DND-41 (cell line): ENCODE measurements around the gene LEAP2.

ENCODE experiments used
- ATAC-seq: fragments of 200-7000 bp; cut with Tn5 transposase; 3 replicates; pipeline ENCODE4 v1.9.1; 2021; ENCODE audit warnings: low read depth; ENCODE audit not compliant: insufficient read depth
- DNase-seq: peaks from one replicate; pipeline ENCODE4 v3.0.0-alpha.2; 2020
- H2AFZ ChIP-seq: 2 replicates; pipeline ENCODE4 v1.6.0; 2012; ENCODE audit warnings: low read depth, low read length
- H3K27ac ChIP-seq: 2 replicates; pipeline ENCODE4 v1.5.1; 2012; ENCODE audit warnings: low read length, inconsistent platforms
- H3K27me3 ChIP-seq: fragments of 200-600 bp; sonication (generic); 2 replicates; pipeline ENCODE4 v1.6.0; 2012; ENCODE audit warnings: low read length, mild to moderate bottlenecking, inconsistent platforms; ENCODE audit not compliant: insufficient read depth, poor library complexity
- H3K36me3 ChIP-seq: 2 replicates; pipeline ENCODE4 v1.5.1; 2012; ENCODE audit warnings: low read length, inconsistent platforms; ENCODE audit not compliant: insufficient read depth
- H3K4me1 ChIP-seq: 2 replicates; pipeline ENCODE4 v1.5.1; 2012; ENCODE audit warnings: mild to moderate bottlenecking, low read length; ENCODE audit not compliant: insufficient read depth
- H3K4me2 ChIP-seq: 2 replicates; pipeline ENCODE4 v1.6.0; 2012; ENCODE audit warnings: mild to moderate bottlenecking, moderate library complexity, low read length, inconsistent platforms; ENCODE audit not compliant: insufficient read depth
- H3K4me3 ChIP-seq, 2 experiments: fragments of 200-600 bp in 1 of 2; shearing (Covaris generic) in 1 of 2; 2 replicates each; pipeline ENCODE4 v1.5.1; 2012 to 2016; ENCODE audit warnings: inconsistent platforms in 2 of 2, low read length in 2 of 2, mild to moderate bottlenecking in 2 of 2, low read depth in 1 of 2, moderate library complexity in 1 of 2
- H3K79me2 ChIP-seq: 2 replicates; pipeline ENCODE4 v1.6.0; 2012; ENCODE audit warnings: low read length, inconsistent platforms; ENCODE audit not compliant: insufficient read depth
- H3K9ac ChIP-seq: 2 replicates; pipeline ENCODE4 v1.6.0; 2012; ENCODE audit warnings: low read depth, mild to moderate bottlenecking, inconsistent platforms, low read length, moderate library complexity
- H3K9me3 ChIP-seq: 2 replicates; pipeline ENCODE4 v1.5.1; 2012; ENCODE audit warnings: low read length, moderate library complexity, mild to moderate bottlenecking, inconsistent platforms; ENCODE audit not compliant: insufficient read depth, severe bottlenecking
- H4K20me1 ChIP-seq: 2 replicates; pipeline ENCODE4 v1.6.0; 2012; ENCODE audit warnings: low read length; ENCODE audit not compliant: insufficient read depth
- CTCF ChIP-seq: IDR thresholded peaks from 2 replicates; pipeline ENCODE4 v1.5.1; 2012; ENCODE audit warnings: borderline replicate concordance, low read length, moderate library complexity, mild to moderate bottlenecking; ENCODE audit not compliant: poor library complexity, severe bottlenecking; ENCODE audit errors: extremely low read depth
- EZH2 ChIP-seq: IDR thresholded peaks from 3 replicates; pipeline ENCODE4 v1.6.1; 2012; ENCODE audit warnings: borderline replicate concordance, low read depth, mild to moderate bottlenecking, moderate library complexity, low read length, inconsistent platforms; ENCODE audit not compliant: severe bottlenecking

The LEAP2 gene

GRCh38 chr5:132873930-132874271 lies 433 bp downstream of the LEAP2 start:
- Histone ChIP-seq H3K4me3 (no peak overlapping the region), H3K27me3 (no peaks in the 10 kb centered on the region)

GRCh38 chr5:132876020-132876759 lies 2.7 kb downstream of the LEAP2 start:
- TF ChIP-seq EZH2 (no peak), CTCF (no peak)
- peaks cover 71% of the 10 kb centered on the region for H3K36me3 ChIP-seq
- no peak for ATAC-seq

More at GRCh38 chr5:132873930-132874271, 433 bp downstream of the LEAP2 start:
- peaks cover 66% of the 10 kb centered on the region for H3K36me3 ChIP-seq
- peaks cover 3% of the 10 kb centered on the region; the same call in 1 of the 2 replicates for H4K20me1 ChIP-seq
- no peak overlapping the region for H2AFZ ChIP-seq
- H3K9me3 ChIP-seq, result no peaks in the 10 kb centered on the region
- no peaks in the 10 kb centered on the region for H3K79me2 ChIP-seq
- H3K4me2 ChIP-seq, result no peak overlapping the region
- ATAC-seq (peak; percentile 15; the same call in 1 of the 3 replicates), DNase-seq (no peak)
- H3K9ac ChIP-seq, result no peak overlapping the region
- no peaks in the 10 kb centered on the region for H3K4me1 ChIP-seq
- TF ChIP-seq CTCF (no peak), EZH2 (no peak)
- H3K27ac ChIP-seq, result no peak overlapping the region

DNA sequence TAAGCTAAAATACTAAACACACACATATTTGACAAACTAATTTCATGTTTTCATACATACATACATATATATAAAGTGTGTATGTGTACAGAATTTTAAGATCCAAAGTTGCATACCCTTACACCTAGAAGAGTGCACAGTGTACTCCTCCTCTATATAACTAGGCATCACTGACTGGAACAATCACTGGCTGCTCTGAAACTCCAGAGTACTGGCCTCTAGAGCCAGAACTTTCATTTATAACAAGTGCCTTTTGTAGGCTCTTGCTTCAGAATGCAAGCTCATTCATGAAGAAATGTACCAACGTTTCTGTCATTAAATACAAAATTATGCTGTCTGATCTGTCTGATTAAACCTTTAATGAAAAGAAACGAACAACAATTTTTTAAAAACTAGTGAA lies 4.0 kb downstream of the LEAP2 start:
- no peak for ATAC-seq
- Histone ChIP-seq H2AFZ (no peak overlapping the region), H3K4me3 (no peak overlapping the region), H3K36me3 (peaks cover 72% of the 10 kb centered on the region), H3K9me3 (no peaks in the 10 kb centered on the region), H3K4me2 (no peak overlapping the region), H3K27me3 (no peaks in the 10 kb centered on the region), H3K9ac (no peak overlapping the region), H3K79me2 (no peaks in the 10 kb centered on the region), H3K4me1 (no peaks in the 10 kb centered on the region), H4K20me1 (no peaks in the 10 kb centered on the region), H3K27ac (no peak overlapping the region)
- TF ChIP-seq CTCF, result no peak
- no peak for TF ChIP-seq EZH2
- DNase-seq, result no peak

More at GRCh38 chr5:132876020-132876759, 2.7 kb downstream of the LEAP2 start:
- no peak overlapping the region for H3K4me2 ChIP-seq
- H3K4me1 ChIP-seq, result no peaks in the 10 kb centered on the region
- DNase-seq, result no peak
- H3K9ac ChIP-seq, result no peak overlapping the region
- H3K27ac ChIP-seq, result no peak overlapping the region
- no peaks in the 10 kb centered on the region for H3K27me3 ChIP-seq
- no peaks in the 10 kb centered on the region for H3K79me2 ChIP-seq
- peaks cover 3% of the 10 kb centered on the region; the same call in 1 of the 2 replicates for H4K20me1 ChIP-seq
- H2AFZ ChIP-seq, result no peak overlapping the region
- no peak overlapping the region for H3K4me3 ChIP-seq
- H3K9me3 ChIP-seq, result no peaks in the 10 kb centered on the region
